ENCODE measurements around the gene IL4R.

DNA sequence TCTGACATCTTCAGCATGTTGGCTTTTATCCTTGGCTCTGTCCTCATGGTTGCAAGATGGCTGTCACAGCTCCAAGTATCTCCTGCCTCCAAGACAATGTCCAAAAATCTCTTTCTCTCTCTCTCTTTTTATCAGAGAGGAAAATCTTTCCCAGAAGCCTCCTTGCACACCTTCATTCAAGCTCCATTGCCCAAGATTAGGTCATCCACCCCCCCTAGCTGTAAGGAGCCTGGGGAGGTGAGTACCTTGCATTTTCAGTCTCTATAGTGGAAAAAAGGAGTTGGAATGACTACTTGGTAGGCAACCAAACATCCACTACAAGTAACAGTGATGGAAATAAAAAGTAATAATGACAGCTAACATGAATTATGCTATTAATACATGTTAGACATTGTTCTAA lies 23.2 kb upstream of the IL4R start:
- TF ChIP-seq, protein P1, sequence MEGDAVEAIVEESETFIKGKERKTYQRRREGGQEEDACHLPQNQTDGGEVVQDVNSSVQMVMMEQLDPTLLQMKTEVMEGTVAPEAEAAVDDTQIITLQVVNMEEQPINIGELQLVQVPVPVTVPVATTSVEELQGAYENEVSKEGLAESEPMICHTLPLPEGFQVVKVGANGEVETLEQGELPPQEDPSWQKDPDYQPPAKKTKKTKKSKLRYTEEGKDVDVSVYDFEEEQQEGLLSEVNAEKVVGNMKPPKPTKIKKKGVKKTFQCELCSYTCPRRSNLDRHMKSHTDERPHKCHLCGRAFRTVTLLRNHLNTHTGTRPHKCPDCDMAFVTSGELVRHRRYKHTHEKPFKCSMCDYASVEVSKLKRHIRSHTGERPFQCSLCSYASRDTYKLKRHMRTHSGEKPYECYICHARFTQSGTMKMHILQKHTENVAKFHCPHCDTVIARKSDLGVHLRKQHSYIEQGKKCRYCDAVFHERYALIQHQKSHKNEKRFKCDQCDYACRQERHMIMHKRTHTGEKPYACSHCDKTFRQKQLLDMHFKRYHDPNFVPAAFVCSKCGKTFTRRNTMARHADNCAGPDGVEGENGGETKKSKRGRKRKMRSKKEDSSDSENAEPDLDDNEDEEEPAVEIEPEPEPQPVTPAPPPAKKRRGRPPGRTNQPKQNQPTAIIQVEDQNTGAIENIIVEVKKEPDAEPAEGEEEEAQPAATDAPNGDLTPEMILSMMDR (IDR thresholded peaks at IDR 0.05; ENCODE audit: low read length) = no peak
- TF ChIP-seq EZH2phosphoT487 (IDR thresholded peaks at IDR 0.05; ENCODE audit: low read length) = no peak
